Right renal pelvis (tissue), 4 donors: ENCODE results near the gene MYO10. TPM values are rescaled to one million over a fixed set of nuclear protein-coding genes. Genes with fewer than 3 reads are reported as not detected.
"Not testable (repeated sequence)": the region's sequence is repeated elsewhere in the genome, so short reads cannot be mapped to it uniquely, and the experiment has no call there.

Experiments used
- DNase-seq, 4 donors: peaks; one replicate each; pipeline ENCODE4 v3.0.0-alpha.2; 2013; ENCODE audit warnings: low read depth in 4 of 4, low spot score in 3 of 4, missing footprints in 1 of 4
- polyA plus RNA-seq, 4 donors: library from polyadenylated mRNA; unstranded; fragments of 120-200 nt; gene quantifications; one replicate each; pipeline ENCODE4 v1.2.1, GENCODE V29; 2013; ENCODE audit not compliant: insufficient read length in 4 of 4

MYO10 gene
- polyA plus RNA-seq, 4 donors, result 37.2 to 43.3 (median 40.8) TPM

DNA sequence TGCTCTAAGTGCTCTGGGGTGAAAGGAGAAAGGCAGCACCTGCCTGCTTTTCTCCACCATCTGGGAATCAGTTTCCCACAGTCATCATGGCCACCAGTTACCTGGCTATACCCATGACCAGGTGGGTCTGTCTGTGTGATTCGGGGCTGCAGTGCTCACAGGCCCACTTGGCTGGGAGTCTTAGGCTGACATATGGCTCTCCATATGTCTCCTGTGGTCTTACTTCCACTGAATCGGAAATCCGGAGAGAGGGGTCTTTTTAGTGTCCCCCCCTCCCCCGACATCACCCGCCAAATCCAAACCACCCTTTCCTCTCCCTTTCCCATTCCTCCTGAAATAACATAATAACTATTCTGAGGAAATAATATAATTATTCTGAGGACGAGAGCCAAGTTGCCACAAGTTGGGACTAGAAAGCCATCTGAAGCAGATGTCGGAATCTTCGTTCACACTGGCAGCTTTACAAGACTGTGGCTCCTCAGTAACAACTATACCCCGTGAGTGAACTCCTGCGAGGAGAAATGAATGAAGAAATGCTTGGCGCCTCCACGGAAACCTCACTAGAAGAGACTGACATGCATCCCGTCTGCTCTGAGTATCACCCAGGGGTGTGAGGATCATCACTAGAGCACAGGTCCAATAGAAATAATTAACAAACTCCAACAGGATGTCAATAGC is 143.4 kb downstream of the MYO10 start:
- DNase-seq, result no peak

DNA sequence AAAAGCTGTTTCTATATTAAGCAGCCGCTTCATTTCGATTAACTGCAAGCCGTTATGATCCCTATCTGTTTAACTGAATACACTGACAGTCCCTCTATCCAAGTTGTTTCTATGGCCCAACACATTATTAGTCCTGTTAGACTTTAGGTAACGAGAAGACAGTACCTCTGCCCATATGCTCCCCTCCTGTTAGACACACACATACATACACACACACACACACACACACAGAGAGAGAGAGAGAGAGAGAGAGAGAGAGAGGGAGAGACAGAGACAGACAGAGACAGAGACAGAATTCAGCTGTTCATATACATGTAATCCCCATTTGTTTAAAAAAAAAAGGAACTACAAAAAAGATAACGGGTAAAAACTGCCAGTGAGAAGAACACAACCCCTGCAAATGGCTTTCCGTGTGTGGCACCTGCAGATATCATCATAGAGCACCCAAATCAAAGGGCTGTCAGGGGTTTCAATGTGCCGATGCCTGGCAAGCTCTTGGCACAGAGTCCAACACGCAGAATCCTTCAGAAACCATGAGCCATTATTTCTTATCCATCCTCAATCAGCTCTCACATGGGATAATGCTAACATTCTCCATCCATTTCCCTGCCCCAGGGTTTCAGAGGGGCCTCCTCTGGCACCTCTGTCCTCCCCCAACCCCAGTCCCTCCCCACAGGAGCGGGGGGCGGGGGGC is 144.0 kb downstream of the MYO10 start:
- no peak for DNase-seq

DNA sequence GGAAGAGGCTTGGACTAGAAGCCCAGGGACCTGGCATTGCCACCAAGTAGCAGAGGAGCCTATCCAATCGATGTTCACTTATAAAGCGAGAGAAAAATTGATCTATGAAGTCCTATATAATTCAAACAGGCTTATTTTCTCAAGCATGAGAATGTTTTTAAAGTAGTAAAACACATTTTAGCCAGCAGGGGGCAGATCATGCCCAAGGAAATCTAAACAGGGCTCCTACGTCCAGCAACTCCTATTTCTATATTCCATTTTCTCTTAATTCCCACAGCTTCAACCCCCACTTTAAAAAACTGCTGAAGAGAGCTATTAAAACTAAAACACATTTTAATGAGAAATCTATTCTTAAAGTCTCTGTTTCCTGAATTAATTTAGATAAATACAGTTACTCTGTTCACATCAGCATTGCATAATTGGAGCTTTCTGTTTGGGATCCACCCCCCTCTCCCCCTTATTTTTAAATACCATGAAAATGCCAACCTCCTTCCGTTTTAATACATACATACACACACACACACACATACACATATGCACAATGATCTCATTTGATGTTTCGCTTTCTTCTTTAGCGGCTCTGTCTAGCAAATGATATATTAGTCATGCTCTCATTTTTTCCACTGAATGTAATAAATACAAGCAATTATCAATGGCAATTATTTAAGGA is 144.9 kb downstream of the MYO10 start:
- DNase-seq, result peak; percentile 36 to 51 (median 44)

DNA sequence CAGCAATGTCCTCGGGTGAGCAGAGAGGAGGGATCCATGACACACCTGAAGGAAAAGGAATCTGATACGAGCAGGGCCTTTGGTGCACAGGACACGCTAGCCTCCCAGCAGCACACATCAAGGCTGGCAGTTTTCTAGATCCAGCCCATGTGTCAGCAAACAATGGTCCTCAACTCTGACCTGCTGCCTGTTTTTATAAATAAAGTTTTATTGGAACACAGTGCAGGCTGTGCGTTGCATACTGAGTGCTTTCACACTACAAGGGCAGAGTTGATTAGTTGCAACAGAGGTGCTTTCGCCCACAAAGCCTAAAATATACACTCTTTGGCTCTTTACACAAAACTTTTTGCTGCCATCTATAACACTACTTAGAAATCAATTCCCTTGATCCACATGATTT is 147.1 kb downstream of the MYO10 start:
- DNase-seq, result no peak

DNA sequence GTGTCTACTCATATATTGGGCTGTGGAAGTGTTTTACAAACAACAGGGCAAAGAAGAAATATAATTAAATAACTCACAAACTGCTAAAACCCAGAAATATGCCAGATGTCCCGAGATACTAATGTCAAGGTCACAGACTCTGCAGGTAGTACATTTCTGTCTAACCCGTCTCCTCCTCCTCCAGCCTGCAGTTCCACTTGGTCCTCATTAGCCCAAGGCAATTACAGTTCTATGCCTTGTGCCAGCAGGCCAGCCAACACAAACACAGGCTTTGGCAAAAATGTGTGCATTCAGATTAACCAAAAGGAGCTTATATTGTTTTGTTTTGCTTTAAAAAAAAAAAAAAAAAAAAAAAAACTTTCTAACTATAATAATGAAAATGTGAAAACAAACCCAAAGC is 148.8 kb downstream of the MYO10 start:
- DNase-seq, result no peak

DNA sequence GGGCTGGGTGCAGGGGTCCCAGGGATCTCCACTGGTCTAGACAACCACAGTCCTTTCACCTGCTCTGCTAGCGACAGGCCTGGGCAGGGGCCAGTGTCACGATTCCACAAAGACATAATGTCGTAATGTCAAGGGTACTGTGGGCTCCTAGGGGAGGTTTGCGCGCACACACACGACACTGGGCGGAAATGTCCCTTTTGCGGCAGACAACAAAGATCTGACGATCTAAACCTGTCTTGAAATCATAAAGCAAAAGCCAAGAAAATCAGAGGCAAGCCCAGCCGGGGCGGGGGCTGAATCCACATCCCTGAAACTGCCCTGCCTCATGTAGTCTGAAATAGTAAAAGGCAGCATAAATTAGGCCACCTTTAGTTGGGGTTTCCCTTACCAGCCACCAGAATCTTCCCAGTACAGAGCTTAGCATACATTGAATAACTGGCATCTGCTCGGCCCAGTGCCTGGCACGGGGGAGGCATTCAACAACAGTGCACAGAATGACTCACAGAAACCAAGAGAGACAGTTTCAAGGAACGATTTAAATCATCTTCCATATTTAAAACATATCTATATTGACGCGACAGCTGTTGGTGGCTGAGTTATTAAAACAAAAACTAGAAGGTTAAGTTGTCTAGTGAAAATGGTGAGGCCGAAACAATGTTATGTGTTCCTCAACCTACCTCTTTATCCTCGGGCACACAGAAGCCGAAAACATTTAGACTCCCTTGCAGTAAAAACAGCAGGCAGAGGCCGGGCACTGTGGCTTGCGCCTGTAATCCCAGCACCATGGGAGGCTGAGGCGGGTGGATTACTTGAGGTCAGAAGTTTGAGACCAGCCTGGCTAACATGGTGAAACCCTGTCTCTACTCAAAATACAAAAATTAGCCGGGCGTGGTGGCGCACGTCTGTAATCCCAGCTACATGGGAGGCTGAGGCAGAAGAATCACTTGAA is 151.0 kb downstream of the MYO10 start:
- DNase-seq, result no peak

DNA sequence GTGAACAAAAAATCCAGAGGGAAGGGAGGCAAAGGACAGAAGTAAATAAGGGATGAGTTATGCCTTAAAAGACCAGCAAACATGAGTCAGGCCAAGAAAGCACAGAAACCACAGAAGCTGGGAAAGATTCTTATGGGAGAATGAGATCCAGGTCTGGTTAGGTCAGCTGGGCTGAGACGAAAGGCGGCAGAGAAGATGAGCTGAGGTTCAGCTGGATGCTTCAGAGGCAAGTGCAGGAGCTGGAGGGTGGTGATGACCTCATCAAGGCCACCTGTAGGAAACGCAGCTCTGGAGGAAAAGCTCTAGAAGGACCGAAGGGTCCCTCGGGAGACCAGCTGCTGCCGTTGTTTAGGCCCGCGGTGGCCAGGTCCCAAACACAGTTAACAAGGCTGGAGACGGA is 152.0 kb downstream of the MYO10 start:
- DNase-seq, result no peak

DNA sequence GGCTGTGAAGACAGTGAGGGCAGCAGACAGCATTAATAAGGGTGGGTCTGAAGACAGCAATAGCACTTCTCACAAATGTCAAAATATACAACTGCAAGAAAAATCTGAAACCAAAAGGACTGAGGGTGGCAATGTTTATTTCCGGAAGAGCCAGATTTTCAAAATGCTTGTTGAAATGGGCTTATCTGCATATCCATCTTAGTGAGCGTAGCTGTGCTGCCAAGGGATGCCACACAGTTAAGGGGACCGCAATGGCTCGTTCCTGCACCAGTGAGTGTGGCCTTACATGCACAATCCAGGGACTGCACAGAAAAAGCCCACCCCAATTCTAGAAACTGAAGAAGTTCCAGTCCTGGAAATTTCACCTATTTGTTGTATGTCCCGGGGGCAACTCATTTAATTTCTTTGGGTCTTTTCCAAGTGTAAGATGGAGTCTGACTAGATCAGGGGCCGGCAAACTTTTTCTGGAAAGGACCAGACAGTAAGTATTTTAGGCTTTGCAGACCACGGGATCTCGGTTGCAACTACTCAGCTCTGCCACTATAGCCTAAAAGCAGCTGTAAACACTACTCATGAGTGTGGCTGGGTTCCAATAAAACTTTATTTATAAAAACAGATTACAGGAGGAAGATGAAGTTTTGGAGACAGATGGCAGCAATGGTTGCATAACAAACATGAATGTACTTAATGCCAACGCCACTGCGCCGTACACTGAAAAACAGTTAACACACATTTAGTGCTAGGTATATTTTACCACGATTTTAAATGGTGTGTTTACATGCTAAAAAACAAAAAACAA is 154.1 kb downstream of the MYO10 start:
- no peak for DNase-seq

DNA sequence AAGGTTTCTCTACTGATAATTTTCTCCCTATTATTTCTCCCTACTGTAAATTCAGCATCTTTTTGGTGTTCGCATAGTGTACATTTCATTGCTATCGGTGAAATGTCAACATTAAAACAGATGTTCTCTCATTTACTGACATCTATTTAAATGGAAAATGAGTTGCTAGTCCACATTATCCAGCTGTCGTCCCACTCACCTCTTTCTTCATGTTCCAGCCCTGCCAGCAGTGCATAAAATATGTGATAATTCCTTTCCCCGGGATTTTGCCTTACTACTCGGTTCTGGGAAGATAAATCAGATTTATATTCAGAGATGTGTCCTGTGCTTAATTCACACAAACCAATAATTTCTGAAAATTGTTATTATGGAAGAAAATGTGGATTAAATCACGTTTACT is 155.8 kb downstream of the MYO10 start:
- no peak for DNase-seq

DNA sequence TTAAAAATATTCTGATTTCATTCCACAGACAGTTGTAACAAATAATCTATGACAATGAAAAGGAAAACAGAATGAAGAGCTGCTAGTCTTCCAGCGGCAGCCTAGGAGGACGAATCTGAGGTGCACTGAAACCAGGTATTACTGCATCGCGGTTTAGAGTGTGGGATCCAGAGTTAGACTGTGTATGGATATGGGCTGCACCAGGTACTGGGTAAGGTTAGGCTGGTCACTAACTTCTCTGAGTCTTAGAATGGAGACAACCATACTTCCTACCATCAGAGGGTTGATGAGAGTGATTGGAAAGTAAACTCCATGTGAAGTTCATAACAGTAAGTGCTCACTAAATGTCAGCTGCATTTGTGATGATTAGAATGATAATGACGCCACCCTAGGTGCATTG is 158.7 kb downstream of the MYO10 start:
- no peak for DNase-seq

DNA sequence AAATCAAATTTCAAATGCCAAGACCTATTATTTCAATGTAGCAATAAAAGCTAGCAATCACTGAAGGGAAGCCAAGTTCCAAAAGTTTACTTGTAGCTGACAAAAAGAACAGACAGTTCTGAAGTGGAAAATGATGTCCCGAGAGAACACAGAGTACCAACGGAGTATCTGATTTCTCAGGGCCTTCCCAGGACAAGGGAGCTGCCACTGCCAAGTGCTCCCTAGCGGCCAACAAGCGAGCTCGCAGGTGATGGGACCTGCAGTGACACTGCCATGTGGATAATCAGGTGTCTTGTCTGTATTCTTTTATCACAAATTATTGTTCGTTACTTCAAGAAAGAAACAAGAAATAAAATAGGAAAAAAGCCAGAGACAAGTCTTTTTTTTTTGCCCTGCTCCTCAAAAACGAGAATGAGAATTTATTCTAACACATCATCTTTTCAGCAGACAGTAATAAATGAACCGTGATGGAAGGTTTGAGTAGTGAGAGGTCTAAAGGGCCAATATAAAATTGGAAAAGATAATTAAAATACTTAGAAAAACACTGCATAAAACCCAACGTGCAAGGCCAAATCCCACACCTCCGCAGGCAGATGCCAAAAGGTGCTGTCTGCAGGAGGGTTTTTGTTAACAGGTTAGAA is 159.4 kb downstream of the MYO10 start:
- DNase-seq, result no peak

DNA sequence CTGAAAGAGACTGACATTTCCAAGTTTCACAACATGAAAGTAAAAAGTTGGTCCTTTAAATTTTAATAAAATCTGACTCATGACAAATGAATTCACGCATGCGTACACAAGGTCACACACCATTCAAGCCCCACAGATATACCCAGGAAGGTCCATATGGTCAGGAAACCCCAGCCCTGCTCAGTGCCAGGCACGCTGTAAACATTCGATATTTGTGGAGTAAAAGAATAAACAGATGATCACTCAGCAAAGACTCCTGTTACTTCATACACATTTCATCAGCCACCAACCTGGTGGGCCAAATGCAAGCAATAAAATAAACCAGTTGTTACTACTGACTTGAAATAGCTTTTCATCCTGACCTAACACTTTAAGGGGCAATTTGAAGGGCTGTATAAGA is 161.3 kb downstream of the MYO10 start:
- no peak for DNase-seq

DNA sequence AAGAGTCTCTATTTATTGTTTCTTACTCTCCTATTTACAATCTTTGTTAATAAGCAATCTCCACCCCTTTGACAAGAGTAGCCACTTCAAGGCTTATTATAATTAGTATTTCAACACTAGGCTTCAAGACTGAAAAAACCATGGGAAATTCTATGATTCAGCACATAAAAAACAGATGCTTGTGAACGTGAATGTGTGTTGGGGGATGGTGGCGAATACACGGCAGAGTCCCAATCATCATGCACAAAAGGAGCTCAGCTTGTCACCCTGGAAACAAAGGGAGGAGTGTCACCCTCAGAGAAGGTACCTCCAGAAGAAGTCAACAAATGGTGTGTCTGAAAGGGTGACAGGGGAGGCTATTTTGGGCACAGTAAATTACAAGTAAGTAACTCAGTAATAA is 162.1 kb downstream of the MYO10 start:
- no peak for DNase-seq

DNA sequence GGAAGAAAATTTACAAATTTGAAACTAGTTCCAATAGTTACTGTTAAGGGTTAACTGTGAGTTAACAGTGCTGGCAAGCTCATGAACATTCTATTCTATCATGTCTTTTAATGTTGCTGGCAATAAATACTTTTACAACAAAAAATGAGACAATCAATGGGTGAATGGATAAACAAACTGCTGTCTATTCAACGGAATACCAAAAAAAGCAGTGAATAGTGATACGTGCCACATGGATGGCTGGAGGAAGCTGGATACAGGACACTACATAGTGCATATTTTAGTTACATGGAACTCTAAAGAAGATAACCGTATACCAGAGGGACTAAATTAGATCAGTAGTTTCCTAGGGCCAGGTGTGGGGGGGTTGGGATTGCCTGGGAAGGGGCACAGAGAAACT is 163.5 kb downstream of the MYO10 start:
- no peak for DNase-seq

DNA sequence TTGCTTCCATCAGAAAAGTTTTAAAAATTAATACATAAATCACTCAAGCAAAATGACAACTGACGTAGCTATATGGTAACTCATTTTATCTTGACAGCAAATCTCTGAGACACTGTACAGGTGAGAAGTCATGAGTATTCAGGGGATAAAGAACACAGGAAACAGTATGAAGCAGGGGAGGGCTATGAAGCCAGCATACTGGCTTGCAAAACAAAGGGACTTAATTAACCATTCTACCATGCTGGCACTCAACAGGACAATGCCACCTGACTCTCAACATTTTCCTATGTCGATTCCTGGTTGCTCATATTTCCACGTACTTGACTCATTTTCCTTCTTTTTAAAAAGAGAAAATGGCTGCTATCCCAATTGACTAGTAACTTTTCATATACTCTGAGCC is 167.9 kb downstream of the MYO10 start:
- DNase-seq, result no peak

DNA sequence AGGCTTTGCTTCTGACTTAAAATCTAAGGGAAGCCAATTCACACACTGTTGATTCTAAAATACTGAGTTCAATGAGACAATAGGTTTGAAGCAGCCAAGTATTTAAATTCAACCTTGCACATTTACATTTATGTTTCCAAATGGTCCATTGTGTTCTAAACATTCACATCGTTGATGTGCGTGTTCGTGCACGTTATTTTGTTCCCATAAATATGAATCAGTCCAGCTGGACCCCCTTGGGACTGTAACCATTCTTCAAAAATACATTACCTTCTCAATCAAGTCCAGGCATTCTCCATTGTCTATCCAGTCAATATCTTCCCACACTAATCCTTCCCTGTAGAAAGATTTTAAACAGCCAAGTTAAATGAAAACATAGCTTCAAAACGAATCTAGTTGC is 172.9 kb downstream of the MYO10 start:
- DNase-seq, result no peak

DNA sequence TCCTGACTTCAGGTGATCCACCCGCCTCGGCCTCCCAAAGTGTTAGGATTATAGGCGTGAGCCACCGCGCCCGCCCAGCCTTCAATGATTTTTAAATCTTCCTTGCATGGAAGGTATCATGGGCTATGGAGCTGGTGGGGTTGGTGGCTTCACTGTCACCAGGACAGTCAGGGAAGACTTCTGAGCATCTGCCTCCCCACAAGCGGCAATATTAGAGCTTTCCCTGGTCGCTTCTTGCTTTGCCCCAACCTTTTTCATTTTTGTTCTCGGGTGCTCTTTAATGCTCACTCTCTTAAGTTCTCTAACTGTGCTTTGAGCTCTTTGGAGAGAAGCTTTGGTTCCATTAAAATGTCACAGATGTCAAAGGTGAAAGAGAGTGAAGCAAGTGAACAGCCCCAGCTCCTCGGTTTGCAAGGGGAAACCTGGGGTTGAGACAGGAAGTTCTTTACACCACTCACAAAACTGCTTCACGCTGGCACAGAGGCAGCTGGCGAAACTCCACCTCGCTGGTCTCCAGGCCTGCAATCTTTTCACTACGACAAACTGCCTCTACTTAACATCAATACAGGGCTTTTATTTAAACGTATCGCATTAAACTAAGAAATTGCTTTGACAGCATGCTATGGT is 176.8 kb downstream of the MYO10 start:
- DNase-seq, result peak in 1 of 4 donors; percentile 46

DNA sequence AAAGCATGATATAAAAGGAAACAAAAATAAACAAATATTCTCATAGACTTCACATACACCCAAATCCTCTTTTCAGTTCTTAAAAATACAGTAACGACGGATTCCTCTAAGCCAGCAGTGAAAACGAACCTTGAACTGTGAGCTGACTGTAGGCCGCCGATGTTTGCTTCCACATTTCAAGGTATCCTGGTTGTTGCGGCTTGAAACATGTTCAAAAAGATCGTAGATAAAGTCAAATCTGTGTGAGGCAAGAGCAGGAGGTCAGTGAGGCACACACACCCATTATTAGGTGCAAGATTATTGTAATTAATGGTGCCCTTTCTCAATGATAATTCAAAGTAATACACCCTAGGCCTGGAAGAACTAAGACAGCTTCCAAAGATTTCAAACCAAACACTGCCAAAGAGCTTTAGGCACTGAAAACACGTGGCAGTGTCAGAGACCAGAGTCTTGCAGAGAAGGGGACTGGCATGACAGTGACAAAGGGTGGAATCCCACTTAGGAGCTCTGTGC is 178.0 kb downstream of the MYO10 start:
- no peak for DNase-seq

DNA sequence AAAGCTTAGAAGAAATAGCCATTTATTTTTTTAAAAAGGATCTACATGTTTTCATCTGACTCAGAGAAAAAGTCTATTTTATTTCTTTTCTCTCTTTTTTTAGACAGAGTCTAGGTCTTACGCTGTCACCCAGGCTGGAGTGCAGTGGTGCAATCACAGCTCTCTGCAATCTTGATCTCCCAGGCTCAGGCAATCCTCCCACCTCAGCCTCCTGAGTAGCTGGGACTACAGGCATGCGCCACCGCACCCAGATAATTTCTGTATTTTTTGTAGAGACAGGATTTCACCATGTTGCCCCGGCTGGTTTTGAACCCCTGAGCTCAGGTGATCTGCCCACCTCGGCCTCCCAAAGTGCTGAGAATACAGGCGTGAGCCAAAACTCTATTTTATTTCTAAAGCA is 178.5 kb downstream of the MYO10 start:
- DNase-seq, result not testable (repeated sequence)
